Measurements from ENCODE around the gene CEP170B.
A peak's percentile ranks its signal among the peaks of the same experiment; 100 is the strongest.
"Not testable (repeated sequence)": the region's sequence is repeated elsewhere in the genome, so short reads cannot be mapped to it uniquely, and the experiment has no call there.

The CEP170B gene

GRCh38 chr14:104931771-104932675 lies 67.0 kb downstream of the CEP170B start:
- ATAC-seq, result no peak
- DNase-seq, result no peak

GRCh38 chr14:104932676-104933631 lies 67.9 kb downstream of the CEP170B start:
- ATAC-seq (peak; percentile 85), DNase-seq (peak; percentile 94)

DNA sequence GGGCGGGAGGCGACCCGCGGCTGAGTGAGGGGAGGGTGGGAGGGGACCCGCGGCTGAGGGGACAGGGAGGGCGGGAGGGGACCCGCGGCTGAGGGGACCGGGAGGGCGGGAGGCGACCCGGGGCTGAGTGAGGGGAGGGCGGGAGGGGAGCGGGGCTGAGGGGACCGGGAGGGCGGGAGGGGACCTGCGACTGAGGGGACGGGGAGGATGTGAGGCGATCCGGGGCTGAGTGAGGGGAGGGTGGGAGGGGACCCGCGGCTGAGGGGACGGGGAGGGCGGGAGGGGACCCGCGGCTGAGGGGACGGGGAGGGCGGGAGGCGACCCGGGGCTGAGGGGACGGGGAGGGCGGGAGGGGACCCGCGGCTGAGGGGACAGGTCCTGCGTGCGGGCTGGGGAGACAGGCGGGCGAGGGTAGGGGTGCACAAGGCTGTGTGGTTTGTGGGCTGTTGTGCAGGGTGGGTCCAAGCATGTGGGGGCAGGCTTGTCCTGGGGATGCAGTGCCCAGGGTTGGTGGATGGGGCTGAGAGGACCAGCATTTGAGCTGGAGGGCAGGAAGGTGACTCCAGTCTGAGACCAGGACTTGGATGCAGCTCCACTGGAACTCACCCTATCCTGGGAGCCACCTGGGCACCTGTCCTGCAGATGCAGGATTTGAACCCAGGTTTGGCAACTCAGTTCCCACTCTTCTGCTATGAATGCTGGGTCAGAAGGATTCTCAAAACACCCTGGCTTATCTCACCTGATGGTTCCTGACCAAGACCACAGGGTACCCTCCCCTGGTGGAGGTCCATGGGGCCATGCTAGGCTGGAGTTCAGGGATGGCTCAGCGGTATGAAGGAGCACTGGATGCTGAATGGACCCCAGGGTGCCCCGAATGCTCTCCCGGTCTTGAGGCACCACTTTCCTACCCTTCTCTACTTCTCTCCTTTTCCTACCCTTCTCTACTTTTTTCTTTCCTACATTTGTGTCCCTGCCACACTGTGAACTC lies 69.0 kb downstream of the CEP170B start:
- no peak for ATAC-seq
- no peak for DNase-seq

DNA sequence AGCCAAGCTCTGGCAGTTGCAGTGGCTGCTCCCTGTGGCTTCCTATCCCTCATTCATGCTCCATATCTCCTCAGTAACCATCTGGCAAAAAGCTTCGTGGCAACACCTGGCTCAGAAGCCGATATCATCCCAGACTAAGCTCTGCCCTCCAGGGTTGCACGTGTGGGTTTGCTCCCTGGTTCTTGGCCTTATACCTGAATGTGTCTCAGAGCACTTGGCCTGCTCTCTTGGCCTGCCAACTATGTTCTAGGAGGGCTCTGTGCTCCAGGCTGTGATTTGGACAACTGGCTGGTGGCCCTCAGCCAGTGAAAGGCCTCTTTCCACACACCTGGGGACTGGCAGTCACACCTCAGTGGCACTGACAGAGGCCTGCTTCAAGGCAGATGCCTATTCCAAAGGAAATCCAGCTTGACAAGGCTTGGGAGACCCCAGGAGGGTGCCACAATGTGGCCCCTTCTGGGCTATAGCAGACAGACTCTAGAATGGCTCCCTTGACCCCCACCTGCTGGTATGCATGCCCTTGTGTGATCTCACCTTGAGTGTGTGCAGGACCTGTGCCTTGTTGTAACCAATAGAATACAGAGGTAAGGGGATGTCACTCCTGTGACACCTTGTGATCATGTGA lies 70.1 kb downstream of the CEP170B start:
- DNase-seq (no peak), ATAC-seq (no peak)

DNA sequence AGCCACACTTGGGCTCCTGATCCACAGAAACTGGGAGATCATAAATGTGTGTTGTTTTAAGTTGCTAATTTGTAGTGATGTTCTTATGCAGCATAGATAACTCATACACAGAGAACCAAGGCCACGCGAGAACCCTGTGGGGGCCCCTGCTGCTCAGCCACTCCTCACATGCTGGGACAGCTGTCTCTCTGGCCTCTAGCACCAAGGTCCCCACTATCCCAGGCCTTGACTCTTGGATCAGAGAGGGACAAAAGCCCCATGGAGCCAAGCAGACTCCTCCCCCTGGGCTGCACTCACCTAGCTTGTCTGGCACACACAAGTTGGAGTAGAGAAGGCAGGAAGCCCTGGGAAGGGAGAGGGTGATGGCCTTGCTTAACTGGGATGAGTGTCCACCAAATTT lies 70.9 kb downstream of the CEP170B start:
- ATAC-seq (no peak), DNase-seq (no peak)

DNA sequence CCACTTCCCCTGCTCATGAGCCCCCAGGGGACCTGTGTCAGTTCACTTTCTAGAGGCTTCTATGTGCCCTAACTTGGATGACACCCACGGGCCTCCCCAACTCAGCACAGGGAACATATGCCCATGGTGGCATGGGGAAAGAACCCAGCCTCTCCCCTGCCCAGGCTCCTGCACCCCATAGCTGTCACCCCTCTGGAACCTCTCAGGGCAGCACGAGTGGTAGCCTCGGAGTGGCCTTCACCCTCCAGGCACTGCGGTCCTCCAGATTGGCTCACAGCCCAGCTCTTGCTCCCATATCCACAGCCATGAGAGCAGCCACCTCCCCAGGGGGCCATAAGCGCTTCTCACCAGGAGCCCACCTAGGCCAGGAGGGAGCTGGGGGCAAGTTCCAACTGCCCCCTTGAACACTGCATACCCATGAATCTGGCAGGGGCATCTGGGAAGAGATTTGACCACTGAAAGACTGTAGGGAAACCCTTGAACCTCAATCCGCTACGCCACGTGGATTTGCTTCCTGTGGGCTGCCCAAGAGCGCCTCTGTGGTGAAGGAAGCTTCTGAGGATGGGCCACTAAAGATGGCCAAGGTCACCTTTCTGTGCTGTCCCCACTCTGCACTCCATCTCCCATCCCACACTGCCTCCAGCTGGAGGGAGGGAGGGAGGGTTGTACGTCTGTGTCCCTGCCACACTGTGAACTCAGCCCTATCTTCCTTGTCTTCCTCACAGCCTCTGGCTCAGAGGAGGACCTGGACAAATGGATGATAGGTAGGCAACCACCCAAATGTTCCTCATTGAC lies 71.5 kb downstream of the CEP170B start:
- DNase-seq (no peak), ATAC-seq (no peak)

GRCh38 chr14:104937161-104937560 lies 72.1 kb downstream of the CEP170B start:
- no peak for DNase-seq
- no peak for ATAC-seq

GRCh38 chr14:104937694-104938365 lies 72.8 kb downstream of the CEP170B start:
- ATAC-seq (no peak), DNase-seq (no peak)

DNA sequence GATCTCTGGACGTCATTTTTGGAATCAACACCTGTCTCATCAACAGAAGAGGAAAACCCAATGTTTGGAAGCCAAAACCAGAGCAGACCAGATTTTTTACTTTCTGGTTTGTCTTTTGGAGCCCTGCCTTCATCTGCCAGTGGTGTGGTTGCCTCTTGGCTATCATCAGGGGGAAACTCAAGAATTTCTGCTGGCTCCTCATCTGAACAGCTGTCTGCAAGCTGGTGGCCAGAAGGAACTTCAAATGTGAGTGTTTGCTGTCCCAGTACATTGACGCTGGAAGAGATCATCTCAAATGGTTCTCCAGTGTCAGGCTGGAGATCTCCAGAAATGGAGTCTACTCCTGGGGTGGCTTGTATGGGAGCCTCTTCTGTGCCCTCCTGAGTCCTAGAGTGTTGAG lies 73.4 kb downstream of the CEP170B start:
- DNase-seq (no peak), ATAC-seq (no peak)

DNA sequence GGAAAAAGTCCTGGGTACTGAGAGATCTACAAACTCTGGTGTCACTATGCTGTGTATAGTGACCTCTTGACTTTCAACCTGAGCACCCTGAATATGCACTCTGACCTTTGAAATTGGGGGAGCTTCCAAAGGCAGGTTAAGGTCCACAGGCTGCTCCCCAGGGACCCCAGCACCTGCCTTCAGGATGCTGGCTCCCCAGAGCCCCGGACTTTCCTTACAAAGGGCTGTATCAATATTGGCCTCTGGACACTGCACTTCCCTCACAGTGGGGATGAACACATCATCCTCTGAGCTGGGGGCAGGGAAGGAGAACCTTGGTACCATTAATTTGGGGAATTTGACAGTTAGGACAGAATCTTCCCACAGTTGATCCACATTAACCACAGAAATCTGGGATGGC lies 73.9 kb downstream of the CEP170B start:
- DNase-seq (no peak), ATAC-seq (no peak)

DNA sequence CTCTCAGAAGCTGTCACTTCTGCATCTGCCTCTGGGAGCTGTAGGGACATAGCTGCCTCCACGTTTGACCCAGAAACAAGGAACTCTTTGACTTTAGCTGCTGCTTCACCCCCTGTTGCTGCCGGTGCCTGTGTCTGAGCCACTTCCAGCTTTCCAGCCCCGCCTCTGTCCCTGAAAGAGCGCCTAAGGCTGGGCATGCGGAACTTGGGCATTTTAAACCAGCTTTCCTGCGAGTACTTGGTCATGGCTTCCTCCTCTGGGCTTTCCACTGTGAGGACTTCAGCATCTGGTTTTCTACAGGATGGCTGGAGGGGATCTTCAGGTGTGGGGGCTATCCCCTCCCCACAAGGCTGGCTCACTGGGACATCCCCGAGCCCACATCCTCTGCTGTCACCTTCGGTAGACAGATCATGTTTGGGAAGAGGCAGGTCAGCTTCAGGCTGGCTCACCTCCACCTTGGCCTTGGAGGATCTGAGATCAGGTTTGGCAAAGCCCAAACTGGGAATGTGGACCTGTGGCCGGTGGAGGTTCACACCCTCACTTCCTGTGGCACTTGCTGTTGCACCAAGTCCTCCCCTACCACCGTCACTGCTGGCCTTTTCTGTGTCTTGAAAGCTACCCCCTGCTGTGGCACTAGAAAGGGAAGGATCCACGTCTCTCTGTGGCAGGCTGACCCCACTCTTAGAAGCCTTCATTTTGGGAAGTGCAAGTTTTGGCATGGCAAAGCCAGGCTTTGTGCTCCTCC lies 74.8 kb downstream of the CEP170B start:
- DNase-seq (no peak), ATAC-seq (no peak)

DNA sequence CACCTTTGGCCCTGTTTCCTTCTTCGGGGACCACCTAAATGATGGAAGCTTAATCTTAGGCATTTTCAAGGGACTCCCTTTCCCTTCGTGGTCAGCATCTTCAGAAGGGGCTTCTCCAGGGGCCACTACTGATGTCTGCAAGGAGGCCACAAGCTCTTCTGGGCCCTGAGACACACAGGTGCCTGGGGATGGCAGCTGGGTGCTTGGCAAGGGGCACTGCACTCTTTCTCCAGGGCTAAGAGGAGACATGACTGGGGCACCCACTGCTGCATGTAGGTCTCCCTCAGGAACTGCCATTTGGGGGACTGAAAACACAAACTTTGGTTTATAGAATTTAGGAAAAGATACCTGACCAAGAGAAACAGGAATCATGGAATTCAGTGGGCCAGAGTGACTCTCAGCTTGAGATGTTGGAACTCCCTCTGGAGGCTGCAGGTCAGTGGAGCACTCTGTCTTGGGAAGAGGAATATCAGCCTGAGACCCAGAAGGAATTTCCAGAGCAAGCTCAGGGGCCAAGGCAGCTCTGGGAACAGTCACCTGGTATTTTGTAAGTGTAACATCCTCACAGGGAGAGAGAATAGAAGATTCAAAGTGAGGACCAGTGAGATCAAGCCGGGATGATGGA lies 75.6 kb downstream of the CEP170B start:
- ATAC-seq, result no peak
- no peak for DNase-seq

GRCh38 chr14:104941508-104942365 lies 76.7 kb downstream of the CEP170B start:
- DNase-seq, result no peak
- no peak for ATAC-seq

- no peak for DNase-seq
- ATAC-seq, result no peak
Observed at GRCh38 chr14:104942586-104942985, 77.5 kb downstream of the CEP170B start.

DNA sequence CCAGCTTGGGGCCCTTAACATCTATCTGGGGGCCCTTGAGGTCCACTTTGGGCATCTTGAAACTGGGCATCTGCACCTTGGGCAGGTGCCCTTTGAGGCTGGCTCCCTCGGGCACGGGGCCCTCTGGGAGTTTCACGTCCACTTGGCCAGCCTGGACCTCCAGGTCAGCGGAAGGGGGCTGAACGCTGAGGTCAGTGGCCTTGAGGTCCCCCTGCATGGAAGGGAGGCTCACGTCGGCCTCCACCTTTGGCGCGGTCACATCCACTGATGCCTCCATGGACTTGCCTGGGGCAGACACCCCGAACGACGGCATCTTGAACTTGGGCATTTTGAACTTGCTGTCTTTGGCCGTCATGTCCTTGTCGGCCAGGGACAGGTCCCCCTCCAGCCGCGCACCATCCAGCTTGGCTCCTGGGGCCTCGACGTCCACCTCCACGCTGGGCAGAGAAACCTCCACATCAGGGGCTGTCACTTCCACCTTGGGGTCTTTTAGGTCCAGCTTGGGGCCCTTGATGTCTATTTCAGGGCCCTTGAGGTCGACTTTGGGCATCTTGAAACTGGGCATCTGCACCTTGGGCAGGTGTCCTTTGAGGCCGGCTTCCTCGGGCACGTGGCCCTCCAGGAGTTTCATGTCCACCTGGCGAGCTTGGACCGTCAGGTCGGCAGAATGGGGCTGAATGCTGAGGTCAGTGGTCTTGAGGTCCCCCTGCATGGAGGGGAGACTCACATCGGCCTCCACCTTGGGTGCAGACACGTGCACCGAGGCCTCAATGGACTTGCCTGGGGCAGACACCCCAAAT lies 78.3 kb downstream of the CEP170B start:
- DNase-seq, ATAC-seq: not testable (repeated sequence)

GRCh38 chr14:104944016-104944308 lies 78.9 kb downstream of the CEP170B start:
- DNase-seq, ATAC-seq: not testable (repeated sequence)
